Nucleus accumbens (tissue), 56 donors: ENCODE results near the gene PCP4L1.
A peak's percentile ranks its signal among the peaks of the same experiment; 100 is the strongest.
"Not testable (repeated sequence)": the region's sequence is repeated elsewhere in the genome, so short reads cannot be mapped to it uniquely, and the experiment has no call there.

ENCODE experiments used
- DNase-seq, 56 donors: peaks; one replicate each; lab custom pipeline; 2025; lab: John Stamatoyannopoulos, UW

The PCP4L1 gene

GRCh38 chr1:161307892-161308638, 49.5 kb downstream of the PCP4L1 start:
- no peak for DNase-seq

GRCh38 chr1:161309868-161310267, 51.3 kb downstream of the PCP4L1 start, which contains the start of gene MPZ:
Gene MPZ, minus strand, starts transcription at chr1:161309968. Its CDS starts 63 bp downstream, at chr1:161309905.
- DNase-seq = peak in 1 of 56 donors; percentile 29

- DNase-seq = no peak
Observed at GRCh38 chr1:161311595-161312181, 53.1 kb downstream of the PCP4L1 start.

GRCh38 chr1:161313554-161314200, 55.1 kb downstream of the PCP4L1 start:
- DNase-seq = peak in 37 of 56 donors; percentile 4 to 73 (median 42)

GRCh38 chr1:161314201-161314981, 55.8 kb downstream of the PCP4L1 start, which contains the start of gene SDHC:
Gene SDHC, plus strand, starts transcription at chr1:161314381. Its CDS starts 25 bp downstream, at chr1:161314406.
- peak; percentile 47 to 96 (median 90) for DNase-seq

GRCh38 chr1:161315841-161316674, 57.5 kb downstream of the PCP4L1 start:
- DNase-seq = not testable (repeated sequence)

GRCh38 chr1:161324020-161324419, 65.5 kb downstream of the PCP4L1 start:
- DNase-seq = no peak

GRCh38 chr1:161330346-161330745, 71.8 kb downstream of the PCP4L1 start:
- DNase-seq = peak in 1 of 56 donors; percentile 8

GRCh38 chr1:161333166-161333565, 74.6 kb downstream of the PCP4L1 start:
- DNase-seq = no peak
